GM12891 (cell line): ENCODE results near the gene CDH23.

Source experiments
- POLR2A ChIP-seq: IDR thresholded peaks from 2 replicates; pipeline ENCODE4 v1.6.1; 2011; ENCODE audit warnings: low read depth, low read length, control low read depth
- POLR2AphosphoS5 ChIP-seq: IDR thresholded peaks from 2 replicates; pipeline ENCODE4 v1.6.1; 2011; ENCODE audit warnings: low read depth, low read length, control low read depth
- POU2F2 ChIP-seq: IDR thresholded peaks from 2 replicates; pipeline ENCODE4 v1.6.1; 2011; ENCODE audit warnings: low read depth, mild to moderate bottlenecking, control low read depth, low read length, moderate library complexity
- SPI1 ChIP-seq: IDR thresholded peaks from 2 replicates; pipeline ENCODE4 v1.6.1; 2011; ENCODE audit warnings: low read depth, low read length, control low read depth
- TAF1 ChIP-seq: IDR thresholded peaks from 2 replicates; pipeline ENCODE4 v1.6.1; 2011; ENCODE audit warnings: low read depth, low read length, control low read depth

- TF ChIP-seq POLR2A (no peak), POLR2AphosphoS5 (no peak), TAF1 (no peak), SPI1 (no peak), POU2F2 (no peak)
Measured at GRCh38 chr10:71608819-71609768, 212.4 kb downstream of the CDH23 start.
